Brain microvascular endothelial cell (primary cell): ENCODE data around the gene HLTF.

Experiments used
- DNase-seq: peaks from one replicate; pipeline ENCODE4 v3.0.0-alpha.2; 2020
- H3K27ac ChIP-seq: fragments of 250-450 bp; sonication (Bioruptor Pico); 2 replicates; pipeline ENCODE4 v1.5.1; 2020; ENCODE audit warnings: mild to moderate bottlenecking, moderate library complexity
- H3K27me3 ChIP-seq: fragments of 250-450 bp; sonication (Bioruptor Pico); replicated peaks from 2 replicates; pipeline ENCODE4 v1.5.1; 2020; ENCODE audit warnings: mild to moderate bottlenecking
- H3K36me3 ChIP-seq: fragments of 250-450 bp; sonication (Bioruptor Pico); replicated peaks from 2 replicates; pipeline ENCODE4 v1.5.1; 2020; ENCODE audit warnings: mild to moderate bottlenecking
- H3K4me3 ChIP-seq: 2 replicates; pipeline ENCODE4 v1.5.1; 2011; ENCODE audit warnings: low read depth, mild to moderate bottlenecking, control low read depth, low read length, moderate library complexity
- CTCF ChIP-seq: IDR thresholded peaks from 2 replicates; pipeline ENCODE4 v1.5.1; 2011; ENCODE audit warnings: low read depth, mild to moderate bottlenecking, moderate library complexity, low read length, control low read depth, inconsistent platforms; ENCODE audit errors: missing control alignments
- in situ Hi-C: cut with HindIII; loops from 2 replicates; pipeline ENCODE4 v1.10.0; 2017; ENCODE audit warnings: low sequenced_read_pairs, low pct_ligation_motif_present

HLTF gene

GRCh38 chr3:148981273-148981672, 105.1 kb downstream of the HLTF start:
- in situ Hi-C loops: no loop called here
- H3K27me3 ChIP-seq: no peaks in the 10 kb centered on the region
- H3K27ac ChIP-seq: no peak overlapping the region
- no peak for DNase-seq
- no peak overlapping the region for H3K4me3 ChIP-seq
- TF ChIP-seq CTCF: no peak
- H3K36me3 ChIP-seq: no peaks in the 10 kb centered on the region
